VCaP (cell line): ENCODE results near the gene CWF19L1.
A peak's percentile ranks its signal among the peaks of the same experiment; 100 is the strongest.
"Not testable (repeated sequence)": the region's sequence is repeated elsewhere in the genome, so short reads cannot be mapped to it uniquely, and the experiment has no call there.

Experiments used
- H3K27ac ChIP-seq: fragments of 450-650 bp; 2 replicates; pipeline ENCODE4 v1.5.1; 2017
- TF ChIP-seq, protein P1 (sequence below): fragments of 450-650 bp; conservative IDR thresholded peaks from 2 replicates; pipeline ENCODE4 v1.5.1; 2017; ENCODE audit warnings: mild to moderate bottlenecking, moderate library complexity

The CWF19L1 gene

DNA sequence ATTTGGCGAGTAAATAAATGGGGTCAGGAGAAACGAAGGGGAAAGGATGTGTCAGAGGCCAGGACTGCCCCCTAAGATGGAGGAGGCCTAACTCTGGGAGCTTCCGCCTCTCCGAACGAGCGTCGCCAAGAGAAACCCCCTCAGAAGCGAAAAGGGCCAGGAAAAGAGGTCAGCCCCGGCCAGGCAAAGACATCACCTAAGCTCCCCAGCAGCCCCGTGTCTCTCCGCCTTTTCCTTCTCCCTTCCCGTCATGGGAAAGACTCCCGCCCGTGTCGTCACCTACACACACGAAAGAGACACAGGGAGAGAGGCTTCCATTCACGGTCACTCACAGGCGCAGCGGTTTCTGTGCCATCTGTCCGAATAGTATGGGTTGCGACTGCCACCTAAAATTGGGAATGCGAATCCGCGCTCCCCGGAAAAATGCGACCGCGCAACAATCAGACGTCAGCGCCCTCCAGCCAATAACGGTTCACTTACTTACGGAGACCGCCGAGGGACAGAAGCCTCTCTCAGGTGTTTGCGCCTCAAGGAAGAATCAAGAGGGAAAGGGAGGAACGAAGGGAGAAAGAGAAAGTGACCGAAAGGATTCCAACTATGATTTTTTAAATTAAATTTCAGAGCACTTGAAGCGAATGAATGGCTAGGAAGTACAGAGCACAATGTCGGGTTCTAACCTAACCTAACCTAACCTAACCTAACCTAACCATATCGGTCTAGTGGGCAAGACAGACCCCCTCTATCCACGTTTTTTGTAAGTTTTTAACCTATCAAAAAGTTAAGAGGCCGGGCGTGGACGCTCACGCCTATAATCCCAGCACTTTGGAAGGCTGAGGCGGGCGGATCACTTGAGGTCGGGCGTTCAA lies at the start of gene CWF19L1:
Gene CWF19L1, minus strand, starts transcription at position 400 of the 866 bp plus-strand sequence. Its CDS starts 45 bp downstream, at position 355.
- peak within 1 kb of the TSS; percentile 77 for H3K27ac ChIP-seq
- TF ChIP-seq, protein P1, sequence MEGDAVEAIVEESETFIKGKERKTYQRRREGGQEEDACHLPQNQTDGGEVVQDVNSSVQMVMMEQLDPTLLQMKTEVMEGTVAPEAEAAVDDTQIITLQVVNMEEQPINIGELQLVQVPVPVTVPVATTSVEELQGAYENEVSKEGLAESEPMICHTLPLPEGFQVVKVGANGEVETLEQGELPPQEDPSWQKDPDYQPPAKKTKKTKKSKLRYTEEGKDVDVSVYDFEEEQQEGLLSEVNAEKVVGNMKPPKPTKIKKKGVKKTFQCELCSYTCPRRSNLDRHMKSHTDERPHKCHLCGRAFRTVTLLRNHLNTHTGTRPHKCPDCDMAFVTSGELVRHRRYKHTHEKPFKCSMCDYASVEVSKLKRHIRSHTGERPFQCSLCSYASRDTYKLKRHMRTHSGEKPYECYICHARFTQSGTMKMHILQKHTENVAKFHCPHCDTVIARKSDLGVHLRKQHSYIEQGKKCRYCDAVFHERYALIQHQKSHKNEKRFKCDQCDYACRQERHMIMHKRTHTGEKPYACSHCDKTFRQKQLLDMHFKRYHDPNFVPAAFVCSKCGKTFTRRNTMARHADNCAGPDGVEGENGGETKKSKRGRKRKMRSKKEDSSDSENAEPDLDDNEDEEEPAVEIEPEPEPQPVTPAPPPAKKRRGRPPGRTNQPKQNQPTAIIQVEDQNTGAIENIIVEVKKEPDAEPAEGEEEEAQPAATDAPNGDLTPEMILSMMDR, result no peak

DNA sequence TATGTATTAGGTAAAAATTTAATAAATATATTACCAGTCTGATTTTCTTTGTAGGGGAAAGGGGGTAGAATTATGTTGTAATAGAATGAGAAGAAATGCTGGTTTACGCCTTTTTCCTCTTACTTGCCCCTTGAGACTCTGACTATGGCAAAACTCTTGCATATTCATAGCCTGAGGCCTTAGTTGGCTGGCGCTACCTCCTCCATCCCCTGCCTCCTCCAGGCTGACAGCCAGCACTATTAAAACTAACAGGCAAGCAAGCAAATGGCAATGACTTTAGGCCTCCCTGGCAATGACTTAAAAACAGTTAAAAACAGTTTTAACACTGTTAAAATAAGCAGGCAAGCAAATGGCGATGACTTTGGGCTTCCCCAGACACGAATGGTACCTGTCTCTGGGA lies 48.2 kb upstream of the CWF19L1 start:
- no peak overlapping the region for H3K27ac ChIP-seq
- TF ChIP-seq, protein P1, result no peak

DNA sequence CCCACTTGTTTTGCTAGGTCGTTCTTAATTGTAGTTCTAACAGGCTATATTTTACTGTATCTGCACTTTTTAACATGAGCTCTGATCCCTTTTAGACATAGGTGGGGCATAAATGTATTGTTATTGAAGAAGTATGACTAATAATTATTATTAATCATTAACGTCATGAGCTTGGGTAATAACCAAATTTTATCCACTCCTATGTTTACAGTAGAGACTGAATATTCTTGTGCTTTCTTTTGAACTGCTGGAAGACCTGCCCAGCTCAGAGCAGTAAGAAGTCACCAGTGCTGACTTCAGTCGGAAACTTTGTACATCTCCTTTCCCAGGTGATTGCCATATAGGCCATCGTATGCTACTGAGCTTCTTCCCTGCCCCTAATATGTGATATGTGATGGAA lies 43.9 kb upstream of the CWF19L1 start:
- TF ChIP-seq, protein P1, result no peak
- no peak overlapping the region for H3K27ac ChIP-seq

DNA sequence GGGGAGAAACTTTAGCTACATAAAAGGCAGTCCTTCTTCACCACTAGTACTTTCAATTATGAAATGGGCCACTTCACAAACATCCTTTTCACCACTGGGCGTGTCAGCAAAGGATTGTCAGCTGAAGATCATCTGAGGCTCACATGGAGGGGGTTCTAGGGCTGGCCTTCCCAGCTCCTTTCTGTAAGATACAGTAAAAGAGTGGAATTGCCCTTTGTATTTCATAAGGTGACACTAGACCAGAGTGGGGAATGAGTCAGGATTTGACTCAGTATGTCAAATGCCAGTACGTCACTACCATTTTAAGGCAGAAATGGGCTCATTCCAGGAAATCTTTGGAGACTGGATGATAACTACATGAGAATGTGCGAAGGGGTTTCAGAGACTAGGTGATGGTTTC lies 40.2 kb upstream of the CWF19L1 start:
- H3K27ac ChIP-seq, result no peak overlapping the region
- TF ChIP-seq, protein P1, result no peak

DNA sequence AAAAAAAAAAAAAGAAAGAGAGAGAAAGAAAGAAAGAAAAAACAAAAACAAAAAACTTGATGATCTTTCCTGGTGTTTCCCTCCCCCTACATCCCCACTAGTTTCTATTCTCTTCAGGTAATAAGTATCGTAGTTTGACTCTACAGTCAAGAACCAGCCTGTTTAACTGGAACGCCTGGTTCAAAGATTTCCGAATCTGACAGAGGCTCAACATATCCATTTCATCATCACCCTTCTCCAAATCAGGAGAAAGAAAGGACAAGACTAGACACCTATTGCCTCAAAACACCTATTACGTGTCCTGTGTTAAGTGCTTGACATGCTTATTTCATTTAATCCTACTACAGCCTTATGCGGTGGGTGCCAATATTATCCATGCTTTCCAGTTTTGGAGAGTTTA lies 39.4 kb upstream of the CWF19L1 start:
- H3K27ac ChIP-seq, result no peak overlapping the region
- TF ChIP-seq, protein P1, result no peak

DNA sequence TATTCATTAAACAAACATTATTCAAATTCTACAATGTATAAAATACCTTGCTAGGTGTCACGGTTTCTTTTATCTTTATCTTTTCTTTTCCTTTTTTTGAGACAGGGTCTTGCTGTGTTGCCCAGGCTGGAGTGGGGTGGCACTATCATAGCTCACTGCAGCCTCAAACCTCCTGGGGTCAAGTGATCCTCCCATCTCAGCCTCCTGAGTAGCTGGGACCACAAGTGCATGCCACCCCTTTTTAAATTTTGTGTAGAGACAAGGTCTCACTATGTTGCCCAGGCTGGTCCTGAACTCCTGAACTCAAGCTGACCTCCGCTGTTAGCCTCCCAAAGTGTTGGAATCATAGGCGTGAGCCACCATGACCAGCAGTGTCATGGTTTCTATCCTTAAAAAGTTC lies 37.0 kb upstream of the CWF19L1 start:
- H3K27ac ChIP-seq, result no peak overlapping the region
- TF ChIP-seq, protein P1, result no peak

DNA sequence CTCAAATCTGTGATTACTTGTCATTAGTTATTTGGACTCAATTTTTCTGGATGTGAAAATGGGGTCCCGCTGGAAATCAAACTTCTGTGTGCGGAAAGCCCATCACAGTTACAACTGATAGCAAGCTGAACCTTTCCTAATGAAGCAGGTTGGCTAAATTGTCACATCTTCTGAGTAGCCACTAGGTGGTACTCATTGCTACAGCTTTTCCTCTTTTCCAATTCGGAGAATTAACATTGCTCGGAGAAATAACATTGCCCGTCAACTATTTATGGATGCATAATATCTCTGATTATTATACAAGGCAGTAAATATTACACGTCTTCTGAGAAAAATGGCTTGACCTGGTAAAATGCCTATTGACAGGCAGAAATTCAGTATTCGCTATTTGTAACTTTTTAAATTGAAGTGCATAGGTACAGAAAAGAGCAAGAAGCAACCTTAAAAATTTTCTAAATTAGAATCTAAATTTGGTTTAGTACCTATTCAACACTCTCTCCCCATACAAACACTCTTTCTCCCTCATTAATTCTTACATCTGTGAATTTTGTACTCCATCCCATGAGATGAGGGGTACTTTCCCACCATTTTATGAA lies 36.4 kb upstream of the CWF19L1 start:
- no peak overlapping the region for H3K27ac ChIP-seq

DNA sequence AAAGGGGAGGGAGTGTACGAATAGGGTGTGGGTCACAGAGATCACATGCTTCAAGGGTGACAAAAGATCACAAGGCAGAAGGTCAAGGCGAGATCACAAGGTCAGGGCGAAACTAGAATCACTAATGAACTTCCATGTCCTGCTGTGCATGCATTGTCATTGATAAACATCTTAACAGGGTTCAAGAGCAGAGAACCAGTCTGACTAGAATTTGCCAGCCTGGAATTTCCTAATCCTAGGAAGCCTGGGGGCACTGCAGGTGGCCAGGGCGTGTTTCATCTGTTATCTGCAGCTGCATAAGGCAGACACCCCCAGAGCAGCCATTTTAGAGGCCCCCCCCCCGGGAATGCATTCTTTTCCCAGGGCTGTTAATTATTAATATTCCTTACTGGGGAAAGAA lies 33.7 kb upstream of the CWF19L1 start:
- not testable (repeated sequence) for H3K27ac ChIP-seq

More for the DNA sequence above, 36.4 kb upstream of the CWF19L1 start:
- TF ChIP-seq, protein P1, result peak; percentile 83
